GM23338 (cell line): ENCODE measurements around the gene TAF7L.

Source experiments
- CREB1 ChIP-seq: fragments of 250-450 bp; sonication (Bioruptor Pico); IDR thresholded peaks from 2 replicates; pipeline ENCODE4 v1.5.0; 2020; ENCODE audit warnings: low read depth, mild to moderate bottlenecking, moderate library complexity
- EZH2 ChIP-seq: fragments of 200-600 bp; sonication (generic); IDR thresholded peaks from one replicate; pipeline ENCODE4 v1.8.0; 2017; ENCODE audit warnings: antibody characterized with exemption, mild to moderate bottlenecking, low read depth; ENCODE audit not compliant: unreplicated experiment
- EZH2phosphoT487 ChIP-seq: fragments of 200-600 bp; sonication (generic); IDR thresholded peaks from one replicate; pipeline ENCODE4 v1.8.1; 2018; ENCODE audit warnings: antibody characterized with exemption; ENCODE audit not compliant: unreplicated experiment
- JUNB ChIP-seq: IDR thresholded peaks from one replicate; pipeline ENCODE4 v1.6.1; 2016; ENCODE audit warnings: antibody characterized with exemption; ENCODE audit not compliant: unreplicated experiment
- NANOG ChIP-seq: IDR thresholded peaks from 2 replicates; pipeline ENCODE4 v1.6.1; 2016; ENCODE audit warnings: antibody characterized with exemption, borderline replicate concordance
- POLR2AphosphoS5 ChIP-seq: IDR thresholded peaks from 2 replicates; pipeline ENCODE4 v1.6.1; 2016; ENCODE audit warnings: antibody characterized with exemption, low read depth
- REST ChIP-seq: IDR thresholded peaks from one replicate; pipeline ENCODE4 v1.6.1; 2018; ENCODE audit warnings: antibody characterized with exemption; ENCODE audit not compliant: unreplicated experiment
- ZNF114 ChIP-seq: fragments of 250-450 bp; sonication (Bioruptor Pico); IDR thresholded peaks from 2 replicates; pipeline ENCODE4 v1.5.0; 2020; ENCODE audit warnings: mild to moderate bottlenecking, moderate library complexity
- ZNF462 ChIP-seq: fragments of 250-450 bp; sonication (Bioruptor Pico); IDR thresholded peaks from 2 replicates; pipeline ENCODE4 v1.5.0; 2020; ENCODE audit warnings: mild to moderate bottlenecking, moderate library complexity
- TF ChIP-seq, protein P1 (sequence below), 2 experiments: fragments of 200-600 bp in 1 of 2; sonication (generic) in 1 of 2; conservative IDR thresholded peaks; 2 replicates each; pipeline versions ENCODE4 v1.5.1 to v1.6.1; 2016 to 2017; ENCODE audit warnings: antibody characterized with exemption in 2 of 2, low read depth in 2 of 2, mild to moderate bottlenecking in 2 of 2, moderate library complexity in 1 of 2
- TF ChIP-seq, protein P2 (sequence below): IDR thresholded peaks from 2 replicates; pipeline ENCODE4 v1.6.1; 2016; ENCODE audit warnings: antibody characterized with exemption

DNA sequence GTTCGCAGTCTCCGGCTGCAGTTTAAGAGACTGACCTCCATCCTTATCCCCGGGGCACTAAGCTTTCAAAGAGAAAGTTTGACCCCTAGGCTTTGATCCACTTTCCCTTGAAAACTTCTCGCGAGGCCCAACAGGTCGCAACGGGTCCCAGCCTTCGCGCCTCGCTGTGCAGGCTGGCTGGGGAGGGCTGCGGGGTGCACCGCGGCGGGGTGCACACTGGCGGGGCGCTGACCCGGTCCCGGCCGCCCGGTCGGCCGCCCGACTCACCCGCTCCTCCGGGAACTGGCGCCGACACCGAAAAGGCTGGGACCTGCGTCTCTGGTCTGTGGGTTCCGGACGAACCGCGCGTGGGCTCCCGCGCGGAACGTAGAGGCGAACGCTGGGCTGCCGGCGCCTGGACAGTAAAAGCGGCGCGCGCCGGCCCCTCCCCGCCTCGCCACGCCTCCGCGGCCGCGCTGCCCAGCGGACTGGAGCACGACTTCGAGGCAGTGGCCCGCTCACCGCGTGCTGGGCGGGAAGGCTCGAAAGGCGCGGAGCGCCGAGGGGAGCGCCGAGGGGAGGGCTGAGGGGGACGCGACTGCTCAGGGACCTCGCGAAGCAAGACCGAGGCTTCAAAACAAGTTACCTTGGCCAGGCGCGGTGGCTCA is at the start of gene TAF7L:
- TF ChIP-seq EZH2 (no peak), CREB1 (no peak), REST (no peak), POLR2AphosphoS5 (no peak), EZH2phosphoT487 (no peak), ZNF114 (CRISPR knock-in tag) (no peak), JUNB (no peak), ZNF462 (CRISPR knock-in tag) (no peak), NANOG (no peak)
- TF ChIP-seq, protein P1, sequence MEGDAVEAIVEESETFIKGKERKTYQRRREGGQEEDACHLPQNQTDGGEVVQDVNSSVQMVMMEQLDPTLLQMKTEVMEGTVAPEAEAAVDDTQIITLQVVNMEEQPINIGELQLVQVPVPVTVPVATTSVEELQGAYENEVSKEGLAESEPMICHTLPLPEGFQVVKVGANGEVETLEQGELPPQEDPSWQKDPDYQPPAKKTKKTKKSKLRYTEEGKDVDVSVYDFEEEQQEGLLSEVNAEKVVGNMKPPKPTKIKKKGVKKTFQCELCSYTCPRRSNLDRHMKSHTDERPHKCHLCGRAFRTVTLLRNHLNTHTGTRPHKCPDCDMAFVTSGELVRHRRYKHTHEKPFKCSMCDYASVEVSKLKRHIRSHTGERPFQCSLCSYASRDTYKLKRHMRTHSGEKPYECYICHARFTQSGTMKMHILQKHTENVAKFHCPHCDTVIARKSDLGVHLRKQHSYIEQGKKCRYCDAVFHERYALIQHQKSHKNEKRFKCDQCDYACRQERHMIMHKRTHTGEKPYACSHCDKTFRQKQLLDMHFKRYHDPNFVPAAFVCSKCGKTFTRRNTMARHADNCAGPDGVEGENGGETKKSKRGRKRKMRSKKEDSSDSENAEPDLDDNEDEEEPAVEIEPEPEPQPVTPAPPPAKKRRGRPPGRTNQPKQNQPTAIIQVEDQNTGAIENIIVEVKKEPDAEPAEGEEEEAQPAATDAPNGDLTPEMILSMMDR (conservative IDR thresholded peaks at IDR 0.05; ENCODE audit: low read depth in 2 of 2) = no peak
- TF ChIP-seq, protein P2, sequence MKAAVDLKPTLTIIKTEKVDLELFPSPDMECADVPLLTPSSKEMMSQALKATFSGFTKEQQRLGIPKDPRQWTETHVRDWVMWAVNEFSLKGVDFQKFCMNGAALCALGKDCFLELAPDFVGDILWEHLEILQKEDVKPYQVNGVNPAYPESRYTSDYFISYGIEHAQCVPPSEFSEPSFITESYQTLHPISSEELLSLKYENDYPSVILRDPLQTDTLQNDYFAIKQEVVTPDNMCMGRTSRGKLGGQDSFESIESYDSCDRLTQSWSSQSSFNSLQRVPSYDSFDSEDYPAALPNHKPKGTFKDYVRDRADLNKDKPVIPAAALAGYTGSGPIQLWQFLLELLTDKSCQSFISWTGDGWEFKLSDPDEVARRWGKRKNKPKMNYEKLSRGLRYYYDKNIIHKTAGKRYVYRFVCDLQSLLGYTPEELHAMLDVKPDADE = no peak
